Measurements from ENCODE around the gene ELSPBP1.
"Not testable (repeated sequence)": the region's sequence is repeated elsewhere in the genome, so short reads cannot be mapped to it uniquely, and the experiment has no call there.

Gene ELSPBP1

DNA sequence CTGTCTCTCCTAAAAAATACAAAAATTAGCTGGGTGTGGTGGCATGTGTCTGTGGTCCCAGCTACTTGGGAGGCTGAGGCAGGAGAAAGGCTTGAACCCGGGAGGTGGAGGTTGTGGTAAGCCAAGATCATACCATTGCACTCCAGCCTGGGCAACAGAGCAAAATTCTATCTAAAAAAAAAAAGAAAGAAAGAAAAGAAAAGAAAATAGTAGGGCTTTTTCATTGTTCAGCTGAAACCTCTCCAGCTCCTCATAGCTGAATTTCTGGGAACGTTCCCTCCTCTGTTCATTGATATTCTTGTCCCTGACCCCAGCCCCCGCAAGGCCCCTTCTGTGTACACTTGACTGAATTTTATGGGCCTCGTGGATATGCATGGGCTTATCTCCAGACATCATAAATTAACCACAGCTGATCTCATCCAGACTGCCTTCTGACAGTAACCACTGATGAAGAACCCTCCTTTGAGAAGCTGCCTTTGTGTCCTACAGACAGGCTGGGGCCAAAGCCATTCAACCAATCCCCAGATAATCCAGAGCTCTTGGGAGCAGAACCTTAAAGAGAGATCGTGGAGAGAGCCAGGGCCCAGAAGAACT lies at the start of gene ELSPBP1:
TSS of gene ELSPBP1 (plus strand) at position 424 of the 594 bp plus-strand sequence. CDS start 14,036 bp downstream, outside the sequence.
- DNase-seq: no peak

DNA sequence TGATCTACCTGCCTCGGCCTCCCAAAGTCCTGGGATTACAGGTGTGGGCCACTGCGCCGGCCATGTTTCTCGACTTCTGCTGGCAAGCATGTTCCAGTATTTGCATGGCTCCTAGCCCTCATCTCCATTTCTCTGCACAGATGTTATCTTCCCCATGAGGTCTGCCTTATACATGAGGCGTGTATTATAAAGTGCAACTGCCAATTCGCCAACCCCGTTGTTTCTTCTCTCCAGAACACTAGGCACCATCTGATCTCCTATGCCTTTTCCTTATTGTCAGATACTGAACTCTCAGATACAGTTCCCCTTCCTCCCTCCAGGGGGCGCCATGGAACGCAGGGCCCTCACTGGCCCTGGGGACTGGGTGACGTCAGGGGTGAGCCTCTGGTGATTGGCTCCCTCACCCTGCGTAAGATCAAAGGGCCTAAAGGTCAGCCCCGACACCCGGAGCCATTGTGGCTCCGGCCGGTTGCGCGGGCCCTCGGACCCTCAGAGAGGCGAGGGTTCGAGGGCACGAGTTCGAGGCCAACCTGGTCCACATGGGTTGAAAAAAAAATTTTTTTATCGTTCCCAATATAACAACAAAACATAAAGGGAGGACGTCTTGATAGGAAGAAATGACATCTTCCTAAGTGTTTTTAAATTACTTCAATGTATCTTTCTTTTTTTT lies 44.4 kb upstream of the ELSPBP1 start:
- DNase-seq: not testable (repeated sequence)

DNA sequence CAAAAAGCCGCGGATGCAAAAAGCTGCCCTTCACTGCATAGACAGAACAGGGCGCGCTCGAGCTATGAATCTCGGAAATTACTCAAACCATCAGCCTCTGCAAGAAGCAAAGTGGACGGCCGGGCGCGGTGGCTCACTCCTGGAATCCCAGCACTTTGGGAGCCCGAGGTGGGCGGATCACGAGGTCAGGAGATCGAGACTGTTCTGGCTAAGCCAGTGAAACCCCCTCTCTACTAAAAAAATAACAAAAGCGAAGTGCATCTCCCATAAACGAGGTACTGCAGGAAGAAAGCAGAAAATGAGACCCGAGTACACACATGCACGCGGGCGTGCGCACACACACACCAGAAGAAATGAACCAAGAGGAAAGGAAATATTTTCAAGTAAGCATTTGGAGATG lies 42.3 kb upstream of the ELSPBP1 start:
- not testable (repeated sequence) for DNase-seq

DNA sequence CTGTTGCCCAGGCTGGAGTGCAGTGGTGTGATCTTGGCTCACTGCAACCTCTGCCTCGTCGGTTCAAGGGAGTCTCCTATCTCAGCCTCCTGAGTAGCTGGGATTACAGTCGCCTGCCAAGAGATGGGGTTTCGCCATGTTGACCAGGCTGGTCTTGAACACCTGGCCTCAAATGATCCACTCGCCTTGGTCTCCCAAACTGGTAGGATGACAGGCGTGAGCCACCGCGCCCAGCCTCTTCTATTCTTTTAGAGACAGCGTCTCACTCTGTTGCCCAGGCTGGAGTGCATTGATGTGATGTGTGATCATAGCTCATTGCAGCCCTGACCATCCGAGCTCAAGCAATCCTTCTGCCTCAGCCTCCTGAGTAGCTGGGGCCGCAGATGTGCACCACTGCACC lies 38.5 kb upstream of the ELSPBP1 start:
- not testable (repeated sequence) for DNase-seq

DNA sequence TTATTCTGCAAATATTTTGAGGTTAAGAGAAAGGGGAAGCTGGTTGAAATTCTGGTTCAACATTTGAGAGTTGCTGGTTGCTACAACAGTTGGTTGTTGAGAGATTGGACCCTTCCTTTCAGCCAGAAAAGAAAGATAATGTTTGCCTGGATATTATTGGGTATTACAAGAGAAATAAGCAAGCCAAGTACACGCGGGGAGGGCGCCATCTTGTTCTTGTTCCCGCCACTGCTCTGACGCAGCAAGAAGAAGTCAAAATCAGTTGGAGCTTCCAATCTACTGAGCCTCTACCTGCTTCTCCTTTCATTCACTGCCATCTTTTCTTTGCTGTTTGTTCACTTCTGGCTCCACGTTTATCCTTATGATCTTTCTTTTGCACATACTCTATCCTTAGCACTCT lies 20.9 kb upstream of the ELSPBP1 start:
- no peak for DNase-seq

DNA sequence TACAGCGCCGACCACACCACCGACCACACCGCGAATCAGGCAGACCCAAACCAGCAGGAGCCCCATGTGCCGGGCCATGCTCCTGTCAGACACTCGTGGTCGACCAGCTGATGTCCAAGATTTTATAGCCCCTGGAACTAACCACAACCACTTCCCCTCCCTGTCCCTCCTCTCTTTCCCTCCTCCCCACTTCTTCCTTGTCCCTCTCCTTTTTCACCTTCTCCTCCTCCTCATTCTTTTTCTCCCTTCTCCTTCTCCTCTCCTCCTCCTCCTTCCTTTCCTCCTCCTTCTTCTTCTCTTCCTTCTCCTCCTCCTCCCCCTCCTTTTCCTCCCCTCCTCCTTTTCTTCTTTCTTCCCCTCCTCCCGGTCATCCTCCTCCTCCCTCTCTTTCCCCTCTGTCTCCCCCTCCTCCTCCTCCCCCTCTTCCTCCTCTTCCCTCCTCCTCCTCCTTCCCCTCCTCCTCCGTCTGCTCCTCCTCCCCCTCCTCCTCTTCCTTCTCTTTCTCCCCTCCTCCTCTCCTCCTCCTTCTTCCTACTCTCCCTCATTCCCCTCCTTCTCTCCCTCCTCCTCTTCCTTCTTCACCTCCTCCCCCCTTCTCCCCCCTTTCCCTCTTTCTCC lies 3.1 kb upstream of the ELSPBP1 start:
- no peak for DNase-seq

DNA sequence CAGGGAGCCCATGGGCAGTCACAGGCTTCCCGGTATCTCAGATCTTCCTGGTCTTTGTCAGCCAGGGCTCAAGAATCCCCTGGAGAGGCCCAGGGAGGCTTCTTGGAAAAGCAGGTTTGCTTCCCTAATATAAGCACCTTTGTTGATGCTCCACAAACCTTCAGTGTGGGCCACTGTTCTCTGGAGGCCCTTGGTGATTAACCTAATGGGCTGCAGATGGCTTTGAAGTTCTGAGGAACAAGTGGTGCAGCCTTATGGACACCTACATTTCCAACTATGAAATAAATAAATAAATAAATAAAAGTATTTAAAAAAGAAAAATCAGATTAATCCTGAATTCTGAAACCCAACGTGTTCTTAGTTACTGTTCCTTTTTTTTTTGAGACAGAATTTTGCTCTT lies 2.4 kb upstream of the ELSPBP1 start, which contains the start of gene BSPH1:
TSS of gene BSPH1 (minus strand) at position 101 of the 400 bp plus-strand sequence. CDS start at position 12, 89 bp downstream.
- DNase-seq: no peak

DNA sequence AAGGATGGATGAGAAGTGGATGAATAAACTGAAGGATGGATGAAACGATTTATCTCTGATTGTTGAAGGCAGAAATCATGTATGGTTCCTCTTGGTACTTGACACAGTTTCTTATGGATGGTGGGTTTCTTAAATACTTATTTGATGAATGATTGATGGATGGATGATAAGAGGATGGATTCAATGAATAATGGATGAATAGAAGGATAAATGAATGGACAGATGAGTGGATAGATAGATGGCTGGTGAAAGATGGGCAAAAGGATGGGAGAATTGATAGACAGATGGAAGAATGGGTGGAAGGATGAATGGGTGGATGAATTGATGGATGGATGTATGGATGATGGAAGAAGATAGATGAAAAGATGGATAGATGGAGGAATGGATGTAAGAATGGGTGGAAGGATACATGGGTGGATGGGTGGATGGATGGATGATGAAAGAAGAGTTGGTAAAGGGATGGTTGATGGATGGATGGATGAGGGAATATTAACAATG lies 1.8 kb downstream of the ELSPBP1 start:
- no peak for DNase-seq

DNA sequence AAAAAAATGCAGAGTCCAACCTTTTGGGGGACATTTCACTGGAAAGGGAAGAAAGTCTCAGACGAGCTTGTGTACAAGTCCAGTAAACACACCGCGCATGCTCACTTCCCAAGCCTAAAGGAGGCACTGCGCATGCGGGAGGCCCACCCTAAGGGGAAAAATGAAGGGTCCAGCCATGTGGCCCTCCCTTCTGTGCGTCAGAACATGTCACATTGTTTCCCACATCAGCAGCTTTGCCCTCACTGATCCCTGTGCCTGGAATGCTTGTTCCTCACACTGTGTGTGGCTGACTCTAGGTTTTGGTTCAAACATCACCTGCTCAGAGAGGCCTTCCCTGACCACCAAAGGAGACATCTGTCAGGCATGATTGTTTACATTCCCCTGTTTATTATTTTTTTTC lies 4.4 kb downstream of the ELSPBP1 start:
- DNase-seq: no peak

DNA sequence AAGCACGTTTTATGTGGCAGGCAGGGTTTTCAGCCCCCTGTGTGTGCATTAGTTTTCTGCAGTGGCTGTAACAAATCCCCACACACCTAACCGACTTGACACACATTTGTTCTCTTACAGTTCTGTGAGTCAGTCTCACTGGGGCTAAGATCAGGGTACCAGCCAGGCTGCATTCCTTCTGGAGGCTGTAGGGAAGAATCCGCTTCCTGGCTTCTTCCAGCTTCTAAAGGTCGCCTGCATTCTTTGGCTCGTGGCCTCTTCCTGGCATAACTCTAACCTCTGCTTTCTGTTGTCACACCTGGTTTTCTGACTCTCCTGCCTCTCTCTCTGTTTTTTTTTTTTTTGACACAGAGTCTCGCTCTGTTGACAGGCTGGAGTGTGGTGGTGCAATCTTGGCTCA lies 6.4 kb downstream of the ELSPBP1 start:
- no peak for DNase-seq

DNA sequence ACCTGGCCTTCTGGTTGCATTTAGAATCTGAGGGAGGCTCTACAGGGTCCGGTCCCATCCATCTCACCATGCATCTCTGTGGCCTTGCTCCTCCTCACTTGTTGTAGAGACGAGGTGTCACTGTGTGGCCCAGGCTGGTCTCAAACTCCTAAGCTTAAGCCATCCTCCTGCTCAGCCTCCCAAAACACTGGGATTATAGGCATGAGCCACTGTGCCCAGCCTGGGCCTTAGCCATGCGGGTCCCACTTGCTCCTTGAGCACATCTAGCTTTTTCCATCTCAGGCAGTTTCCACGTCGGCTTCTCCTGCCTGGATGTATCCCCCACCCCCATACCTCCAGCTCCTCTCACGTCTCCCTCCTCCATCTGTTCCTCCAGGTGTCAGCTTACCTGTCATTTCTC lies 9.8 kb downstream of the ELSPBP1 start:
- DNase-seq: no peak

DNA sequence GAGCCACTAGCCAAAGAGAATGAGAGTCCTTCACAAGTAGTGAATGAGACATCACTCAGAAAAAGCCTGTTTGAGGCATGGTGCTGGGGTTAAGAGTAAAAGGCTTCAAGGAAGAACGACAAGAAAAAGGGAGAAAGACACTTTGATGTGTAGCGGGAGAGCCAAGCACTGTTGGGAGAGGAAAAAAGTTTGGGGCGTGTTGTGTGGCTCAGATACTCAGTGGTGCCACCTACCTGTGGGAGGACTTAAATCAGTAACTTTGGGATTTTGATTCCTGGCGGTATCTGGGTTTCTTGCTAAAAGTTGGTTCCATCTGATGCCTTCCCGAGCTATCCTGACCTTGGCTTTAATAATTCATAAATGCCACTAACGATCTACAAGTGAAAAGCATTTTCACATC lies 12.3 kb downstream of the ELSPBP1 start:
- peak; percentile 2 to 21 for DNase-seq

DNA sequence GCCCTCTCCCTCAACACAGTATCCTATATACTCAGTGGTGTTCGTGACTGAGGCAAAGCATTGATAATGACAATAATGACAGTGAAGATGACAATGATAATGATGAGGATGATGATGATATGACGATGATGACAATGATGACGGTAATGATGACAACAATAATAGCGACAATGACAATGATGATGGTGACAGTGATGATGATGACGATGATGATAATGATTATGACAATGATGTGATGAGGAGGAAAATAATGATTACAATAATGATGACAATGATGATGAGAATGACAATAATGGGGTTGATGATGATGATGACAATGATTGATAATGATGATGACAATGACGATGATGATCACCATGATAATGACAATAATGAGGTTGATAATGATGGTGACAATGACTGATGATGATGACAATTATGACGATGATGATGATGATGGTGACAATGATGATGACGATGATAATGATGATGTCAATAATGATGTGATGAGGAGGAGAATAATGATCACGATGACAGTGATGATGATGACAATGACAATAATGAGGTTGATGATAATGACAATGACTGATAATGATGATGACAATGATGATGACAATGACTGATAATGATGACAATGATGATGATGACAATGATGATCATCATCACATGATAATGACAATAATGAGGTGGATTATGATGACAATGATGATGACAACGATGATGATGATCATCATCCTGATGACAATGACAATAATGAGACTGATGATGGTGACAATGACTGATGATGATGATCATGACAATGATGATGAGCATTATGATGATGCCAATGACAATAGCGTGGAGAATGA lies 16.7 kb downstream of the ELSPBP1 start:
- no peak for DNase-seq

DNA sequence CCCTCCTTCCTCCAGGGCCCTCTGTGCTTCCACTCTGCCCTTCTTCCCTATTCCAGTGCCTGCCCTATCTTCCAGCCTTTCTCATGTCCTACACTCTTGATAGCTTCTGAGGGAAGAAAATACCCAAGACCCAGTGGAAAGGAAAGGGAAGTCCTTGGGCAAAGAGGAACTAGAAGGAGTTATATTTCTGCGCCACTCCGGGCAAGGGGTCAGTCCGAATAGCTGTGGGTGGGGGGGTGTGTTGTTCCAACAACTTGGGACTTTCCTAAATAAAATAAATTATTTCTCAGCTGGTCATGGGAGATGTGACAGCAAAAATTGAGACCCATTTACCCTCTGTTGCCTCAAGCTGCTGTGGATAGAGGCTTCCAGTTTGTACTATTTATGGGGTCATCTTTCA lies 26.3 kb downstream of the ELSPBP1 start:
- no peak for DNase-seq

DNA sequence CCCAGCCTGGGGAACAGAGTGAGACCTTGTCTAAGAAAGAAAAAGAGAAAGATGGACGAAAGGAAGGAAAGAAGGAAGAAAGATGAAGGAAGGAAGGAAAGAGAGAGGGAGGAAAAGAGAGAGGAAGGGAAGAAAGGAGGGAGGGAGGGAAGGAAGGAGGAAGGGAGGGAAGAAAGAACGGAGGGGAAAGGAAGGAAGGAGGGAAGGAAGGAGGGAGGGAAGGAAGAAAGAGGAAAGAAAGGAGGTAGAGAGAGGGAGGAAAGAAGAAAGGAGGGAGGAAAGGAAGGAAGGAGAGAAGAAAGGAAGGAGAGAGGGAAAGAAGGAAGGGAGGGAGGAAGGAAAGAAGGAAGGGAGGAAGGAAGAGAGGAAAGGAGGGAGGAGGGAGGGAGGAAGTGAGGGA lies 28.6 kb downstream of the ELSPBP1 start:
- no peak for DNase-seq

DNA sequence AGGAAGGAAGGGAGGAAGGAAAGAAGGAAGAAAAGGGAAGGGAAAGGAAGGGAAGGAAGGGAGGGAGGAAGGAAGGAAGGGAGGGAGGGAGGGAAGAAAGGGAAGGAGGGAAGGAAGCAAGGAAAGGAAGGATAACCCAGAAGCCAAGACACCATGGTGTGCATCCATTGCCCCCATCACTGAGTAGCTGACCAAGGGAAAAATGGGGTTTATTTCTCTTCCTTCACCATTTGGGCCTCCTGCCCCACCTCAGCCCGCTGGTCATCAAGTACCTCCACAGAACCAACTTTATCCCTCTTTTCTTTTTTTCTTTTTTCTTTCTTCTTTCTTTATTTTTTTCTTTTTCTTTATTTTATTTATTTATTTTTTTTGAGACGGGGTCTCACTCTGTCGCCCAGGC lies 29.1 kb downstream of the ELSPBP1 start:
- no peak for DNase-seq

DNA sequence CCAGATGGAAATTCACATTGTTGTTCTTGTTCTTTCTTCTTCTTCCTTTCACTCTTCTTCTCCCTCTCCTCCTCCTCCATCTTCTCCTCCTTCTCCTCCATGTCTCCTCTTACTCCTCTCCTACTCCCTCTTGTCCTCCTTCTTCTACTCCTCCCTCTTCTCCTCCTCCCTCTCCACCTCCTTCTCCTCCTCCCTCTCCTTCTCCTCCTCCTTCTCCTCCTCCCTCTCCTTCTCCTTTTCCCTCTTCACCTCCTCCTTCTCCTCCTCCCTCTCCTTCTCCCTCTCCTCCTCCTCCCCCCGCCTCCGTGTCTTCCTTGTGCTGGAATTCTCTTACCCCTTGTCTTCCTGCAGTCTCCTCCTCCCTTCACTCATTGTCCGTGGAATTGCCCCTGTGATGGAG lies 31.0 kb downstream of the ELSPBP1 start:
- no peak for DNase-seq

DNA sequence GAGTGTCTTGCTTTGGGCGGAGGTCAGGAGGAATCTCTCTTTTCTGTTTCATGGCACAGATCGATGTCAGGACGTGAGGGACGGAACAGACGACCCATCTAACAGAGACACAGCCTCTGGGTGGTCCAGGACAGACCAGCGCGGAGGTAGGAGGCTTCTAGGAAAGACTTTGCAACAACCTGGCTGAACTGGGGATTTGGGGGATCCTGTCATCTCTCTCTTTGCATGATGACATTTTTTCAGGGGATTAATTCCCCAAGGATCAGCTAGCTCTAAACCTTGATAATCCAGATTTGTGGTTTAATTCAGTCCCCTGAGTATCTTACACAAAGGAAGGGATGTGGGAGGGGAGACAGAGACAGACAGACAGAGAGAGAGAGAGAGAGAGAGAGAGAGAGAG lies 35.0 kb downstream of the ELSPBP1 start:
- DNase-seq: no peak

DNA sequence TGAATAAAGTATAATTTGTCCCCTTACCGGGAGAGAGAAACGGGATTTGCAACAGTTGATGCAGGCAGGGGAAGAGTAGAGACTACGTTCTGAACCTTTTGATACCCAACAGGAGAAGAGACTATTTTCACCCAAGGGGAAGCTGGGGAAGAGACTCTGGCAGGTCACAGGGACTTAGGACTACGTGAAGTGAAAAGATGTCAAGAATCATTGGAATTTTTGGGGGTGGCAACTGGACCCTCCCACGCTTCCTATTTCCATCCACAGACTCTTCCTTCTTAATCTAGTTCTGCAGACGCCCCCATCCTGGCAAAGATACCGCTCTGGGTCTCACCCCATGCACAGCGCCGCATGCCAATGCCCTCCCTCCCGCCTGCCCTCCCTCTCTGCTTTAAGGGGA lies 35.6 kb downstream of the ELSPBP1 start:
- no peak for DNase-seq

DNA sequence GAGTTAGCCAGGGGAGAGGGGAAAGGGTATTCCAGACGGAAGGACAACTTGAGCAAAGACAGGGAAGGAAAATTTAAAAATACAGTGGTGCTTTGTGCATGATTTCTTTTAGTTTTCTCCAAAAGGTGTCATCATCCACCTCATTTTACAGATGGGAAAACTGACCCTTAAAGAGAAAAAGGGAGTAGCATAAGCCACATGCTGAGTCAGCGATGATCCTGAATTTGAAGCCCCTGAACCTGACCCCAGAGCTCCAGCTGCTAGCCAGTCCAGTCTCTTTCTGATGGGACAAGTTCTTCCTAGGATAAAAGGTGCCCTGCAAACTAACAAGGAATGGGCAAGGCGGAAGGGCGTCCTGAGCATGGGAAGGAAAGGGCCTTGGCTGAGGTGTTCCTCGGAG lies 39.2 kb downstream of the ELSPBP1 start:
- DNase-seq: no peak

DNA sequence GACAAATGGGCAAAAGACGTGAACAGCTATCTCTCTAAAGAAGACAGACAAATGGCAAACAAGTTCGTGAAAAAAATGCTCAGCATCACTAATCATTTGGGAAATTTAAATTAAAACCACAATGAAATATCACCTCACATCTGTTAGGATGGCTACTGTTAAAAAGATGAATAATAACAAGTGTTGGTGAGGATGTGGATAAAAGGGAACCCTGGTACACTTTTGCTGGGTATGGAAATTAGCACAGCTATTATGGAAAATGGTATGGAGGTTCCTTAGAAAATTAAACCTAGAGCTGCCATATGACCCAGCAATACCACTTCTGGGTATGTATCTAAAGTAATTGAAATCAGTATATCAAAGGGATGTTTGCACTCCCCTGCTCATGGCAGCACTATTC lies 42.3 kb downstream of the ELSPBP1 start:
- DNase-seq: no peak

DNA sequence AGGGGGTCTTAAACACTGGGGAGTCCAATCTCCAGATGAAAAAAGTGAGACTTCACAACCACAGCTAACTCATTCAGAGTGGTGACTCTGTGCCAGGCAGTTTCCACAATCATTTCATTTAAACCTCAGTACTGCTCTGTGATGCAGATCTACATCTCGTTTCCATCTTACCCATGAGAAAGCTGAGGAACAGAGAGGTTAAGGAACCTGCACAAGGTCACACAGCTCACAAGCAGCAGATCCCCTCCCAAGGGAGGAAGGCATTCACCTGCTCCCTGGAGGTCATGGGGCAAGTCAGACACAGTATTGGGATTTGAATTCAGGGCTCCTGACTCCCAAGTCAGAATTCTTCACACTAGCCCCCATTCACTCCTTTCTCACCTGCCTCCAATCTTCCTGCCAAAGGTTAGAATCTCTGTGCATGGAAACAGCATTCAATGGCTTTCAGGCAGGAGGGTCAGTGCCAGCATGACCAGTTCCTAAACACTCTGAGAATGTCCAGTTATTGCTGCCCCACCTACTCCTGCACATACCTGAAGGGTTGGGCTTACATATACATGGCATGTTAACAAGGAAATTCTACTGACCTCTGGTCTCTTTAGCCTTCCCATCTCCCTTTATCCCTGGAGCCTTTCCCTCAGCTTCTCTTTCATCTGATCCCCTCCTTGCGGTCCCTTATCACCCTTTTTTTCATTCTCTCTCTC lies 47.6 kb downstream of the ELSPBP1 start:
- DNase-seq: no peak
